AG10803 (cell line): Measurements from ENCODE around the gene CEBPA.

Source experiments
- DNase-seq: peaks from one replicate; pipeline ENCODE4 v3.0.0; 2010; ENCODE audit warnings: low read depth
- H3K4me3 ChIP-seq: 2 replicates; pipeline ENCODE4 v1.5.1; 2011; ENCODE audit warnings: mild to moderate bottlenecking, low read length, control low read depth
- CTCF ChIP-seq: conservative IDR thresholded peaks from 2 replicates; pipeline ENCODE4 v1.5.1; 2011; ENCODE audit warnings: mild to moderate bottlenecking, low read length, control low read depth, inconsistent platforms

The CEBPA gene

GRCh38 chr19:33274663-33275558 is 27.4 kb downstream of the CEBPA start:
- no peak for DNase-seq
- H3K4me3 ChIP-seq: no peak overlapping the region
- TF ChIP-seq CTCF: no peak

- peak; percentile 94 for DNase-seq
- H3K4me3 ChIP-seq: no peak overlapping the region
- no peak for TF ChIP-seq CTCF
Measured at GRCh38 chr19:33273881-33274662, 28.3 kb downstream of the CEBPA start.

- TF ChIP-seq CTCF: no peak
- no peak overlapping the region for H3K4me3 ChIP-seq
- no peak for DNase-seq
Measured at GRCh38 chr19:33273065-33273736, 29.1 kb downstream of the CEBPA start.

- no peak for DNase-seq
- H3K4me3 ChIP-seq: no peak overlapping the region
- no peak for TF ChIP-seq CTCF
Measured at GRCh38 chr19:33271246-33272021, 30.9 kb downstream of the CEBPA start.

- no peak overlapping the region for H3K4me3 ChIP-seq
- no peak for TF ChIP-seq CTCF
- no peak for DNase-seq
Measured at GRCh38 chr19:33270769-33271168, 31.6 kb downstream of the CEBPA start.

GRCh38 chr19:33269016-33269415 is 33.3 kb downstream of the CEBPA start:
- TF ChIP-seq CTCF: no peak
- H3K4me3 ChIP-seq: no peak overlapping the region
- no peak for DNase-seq
